ACC112 (cell line): ENCODE measurements around the gene CMKLR1.

Source experiments
- H2AFZ ChIP-seq: fragments of 200-600 bp; sonication (generic); one replicate; pipeline ENCODE4 v1.6.0; 2017; ENCODE audit warnings: antibody characterized with exemption, low read length; ENCODE audit not compliant: unreplicated experiment
- H3K27ac ChIP-seq: fragments of 200-600 bp; sonication (generic); 2 replicates; pipeline ENCODE4 v1.5.1; 2014; ENCODE audit warnings: low read depth, mild to moderate bottlenecking, antibody characterized with exemption, low read length, moderate library complexity
- H3K27me3 ChIP-seq: fragments of 200-600 bp; sonication (generic); 2 replicates; pipeline ENCODE4 v1.6.1; 2014; ENCODE audit warnings: mild to moderate bottlenecking, antibody characterized with exemption, low read length, moderate library complexity, mixed read lengths; ENCODE audit not compliant: insufficient read depth
- H3K36me3 ChIP-seq: fragments of 200-600 bp; sonication (generic); 2 replicates; pipeline ENCODE4 v1.6.1; 2016; ENCODE audit warnings: mild to moderate bottlenecking, antibody characterized with exemption, low read length, moderate library complexity, mixed read lengths; ENCODE audit not compliant: insufficient read depth
- H3K4me1 ChIP-seq: fragments of 200-600 bp; sonication (generic); one replicate; pipeline ENCODE4 v1.6.1; 2016; ENCODE audit warnings: low read length, mixed read lengths; ENCODE audit not compliant: insufficient read depth, unreplicated experiment, control insufficient read depth
- H3K4me3 ChIP-seq: fragments of 200-600 bp; sonication (generic); 2 replicates; pipeline ENCODE4 v1.5.1; 2014; ENCODE audit warnings: mild to moderate bottlenecking, low read depth, low read length
- H3K79me2 ChIP-seq: fragments of 200-600 bp; sonication (generic); one replicate; pipeline ENCODE4 v1.6.0; 2016; ENCODE audit warnings: low read length; ENCODE audit not compliant: control insufficient read depth, unreplicated experiment, insufficient read depth

Gene CMKLR1

DNA sequence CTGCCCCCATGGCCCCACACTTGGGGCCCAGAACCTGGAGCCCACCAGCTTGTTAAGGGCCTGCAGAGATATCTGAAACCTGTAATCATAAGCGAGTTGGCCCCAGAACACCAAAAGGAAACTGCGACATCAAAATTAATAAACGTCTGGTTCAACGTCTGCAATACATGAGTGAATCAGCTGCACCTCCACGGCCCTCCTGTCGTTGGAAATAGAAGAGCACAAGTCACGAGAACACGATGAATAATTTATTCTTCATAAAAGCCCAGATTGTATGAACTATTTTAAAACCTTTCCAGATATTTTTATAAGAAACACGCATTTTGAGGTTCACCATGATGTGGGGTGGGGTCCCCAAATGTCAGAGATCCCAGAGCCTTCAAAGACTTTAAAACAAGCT, 9.7 kb upstream of the CMKLR1 start:
- Histone ChIP-seq H3K27ac (peak overlapping the region; percentile 46), H2AFZ (peak overlapping the region; percentile 21), H3K79me2 (no peaks in the 10 kb centered on the region), H3K36me3 (no peaks in the 10 kb centered on the region), H3K4me1 (peaks cover 5% of the 10 kb centered on the region), H3K27me3 (no peaks in the 10 kb centered on the region), H3K4me3 (no peak overlapping the region)

GRCh38 chr12:108346727-108347710, 7.9 kb upstream of the CMKLR1 start:
- no peaks in the 10 kb centered on the region for H3K27me3 ChIP-seq
- H3K79me2 ChIP-seq = no peaks in the 10 kb centered on the region
- no peak overlapping the region for H2AFZ ChIP-seq
- H3K4me3 ChIP-seq = no peak overlapping the region
- H3K36me3 ChIP-seq = no peaks in the 10 kb centered on the region
- no peak overlapping the region for H3K27ac ChIP-seq
- H3K4me1 ChIP-seq = peaks cover 5% of the 10 kb centered on the region

GRCh38 chr12:108345716-108346633, 6.9 kb upstream of the CMKLR1 start:
- no peaks in the 10 kb centered on the region for H3K79me2 ChIP-seq
- H3K4me3 ChIP-seq = no peak overlapping the region
- H3K4me1 ChIP-seq = peaks cover 5% of the 10 kb centered on the region
- H3K36me3 ChIP-seq = no peaks in the 10 kb centered on the region
- H3K27me3 ChIP-seq = no peaks in the 10 kb centered on the region
- no peak overlapping the region for H2AFZ ChIP-seq
- H3K27ac ChIP-seq = no peak overlapping the region

- Histone ChIP-seq H3K27me3 (no peaks in the 10 kb centered on the region), H3K79me2 (no peaks in the 10 kb centered on the region), H3K27ac (no peak overlapping the region), H3K36me3 (no peaks in the 10 kb centered on the region), H3K4me3 (no peak overlapping the region), H3K4me1 (peaks cover 6% of the 10 kb centered on the region), H2AFZ (no peak overlapping the region)
Observed at GRCh38 chr12:108342985-108343384, 3.9 kb upstream of the CMKLR1 start.

DNA sequence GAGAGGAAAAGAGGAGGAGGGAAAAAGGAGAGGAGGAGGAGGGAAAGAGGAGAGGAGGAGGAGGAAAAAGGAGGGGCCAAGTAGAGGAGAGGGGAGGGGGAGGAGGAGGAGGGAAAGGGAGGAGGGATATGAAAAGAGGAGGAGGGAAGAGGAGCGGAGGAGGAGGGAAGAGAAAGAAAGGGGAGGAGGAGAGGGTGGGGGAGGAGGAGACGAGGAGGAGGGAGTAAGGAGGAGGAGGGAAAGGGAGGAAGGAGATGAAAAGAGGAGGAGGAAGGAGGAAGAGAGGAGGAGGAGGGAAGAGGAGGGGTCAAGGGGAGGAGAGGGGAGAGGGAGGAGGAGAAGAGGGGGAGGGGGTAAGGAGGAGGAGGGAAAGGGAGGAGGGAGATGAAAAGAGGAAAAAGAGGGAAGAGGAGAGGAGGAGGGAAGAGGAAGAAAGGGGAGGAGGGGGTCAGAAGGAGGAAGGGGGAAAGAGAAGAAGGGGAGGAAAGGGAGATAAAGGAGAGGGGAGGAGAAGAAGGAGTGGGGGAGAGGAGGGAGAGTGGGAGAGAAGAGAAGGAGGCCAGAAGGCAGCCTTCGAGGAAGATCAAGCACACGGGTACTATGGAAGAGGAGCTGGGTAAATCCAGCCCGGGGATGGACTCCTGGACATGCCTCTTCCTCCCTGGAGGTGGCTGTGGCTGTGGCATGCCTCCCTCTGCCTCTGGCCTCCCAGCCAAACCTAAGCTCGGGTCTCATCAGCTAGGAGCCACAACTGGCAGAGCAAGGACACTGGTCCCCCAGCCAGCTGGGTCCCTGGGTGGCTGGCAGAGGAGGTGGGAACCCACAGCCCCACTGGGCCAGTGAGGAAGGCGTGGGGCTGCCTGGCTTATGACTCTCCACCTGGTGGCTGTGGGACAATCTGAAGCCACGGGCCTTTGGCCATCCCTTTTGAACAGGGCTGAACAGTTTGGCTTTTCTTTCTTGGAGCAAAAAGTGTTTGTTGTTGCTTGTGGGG, 3.0 kb upstream of the CMKLR1 start:
- Histone ChIP-seq H3K4me1 (peaks cover 6% of the 10 kb centered on the region), H3K79me2 (no peaks in the 10 kb centered on the region), H3K36me3 (no peaks in the 10 kb centered on the region), H3K27ac (no peak overlapping the region), H3K27me3 (no peaks in the 10 kb centered on the region), H3K4me3 (no peak overlapping the region), H2AFZ (no peak overlapping the region)

GRCh38 chr12:108341356-108341755, 2.2 kb upstream of the CMKLR1 start:
- H3K27ac ChIP-seq = no peak overlapping the region
- no peaks in the 10 kb centered on the region for H3K36me3 ChIP-seq
- no peak overlapping the region for H2AFZ ChIP-seq
- no peaks in the 10 kb centered on the region for H3K79me2 ChIP-seq
- peaks cover 6% of the 10 kb centered on the region for H3K4me1 ChIP-seq
- H3K4me3 ChIP-seq = no peak overlapping the region
- no peaks in the 10 kb centered on the region for H3K27me3 ChIP-seq

- H3K27ac ChIP-seq = no peak overlapping the region
- H3K4me3 ChIP-seq = no peak overlapping the region
- peaks cover 3% of the 10 kb centered on the region; the same call in 1 of the 2 replicates for H3K36me3 ChIP-seq
- no peak overlapping the region for H2AFZ ChIP-seq
- no peaks in the 10 kb centered on the region for H3K79me2 ChIP-seq
- H3K27me3 ChIP-seq = no peaks in the 10 kb centered on the region
- H3K4me1 ChIP-seq = peaks cover 6% of the 10 kb centered on the region
Observed at GRCh38 chr12:108340037-108340436, 926 bp upstream of the CMKLR1 start.

- no peak overlapping the region for H2AFZ ChIP-seq
- peak overlapping the region; percentile 63; the same call in 1 of the 2 replicates for H3K4me3 ChIP-seq
- H3K27me3 ChIP-seq = no peaks in the 10 kb centered on the region
- peaks cover 3% of the 10 kb centered on the region; the same call in 1 of the 2 replicates for H3K36me3 ChIP-seq
- H3K79me2 ChIP-seq = no peaks in the 10 kb centered on the region
- H3K27ac ChIP-seq = no peak overlapping the region
- H3K4me1 ChIP-seq = peaks cover 23% of the 10 kb centered on the region
Observed at GRCh38 chr12:108337235-108338223, 1.6 kb downstream of the CMKLR1 start.
